GM21529 (cell line): ENCODE results near the gene FAM13A.

Experiments used
- ATAC-seq: cut with Tn5 transposase; IDR thresholded peaks from one replicate; pipeline ENCODE4 v1.9.1; 2021; ENCODE audit not compliant: unreplicated experiment

The FAM13A gene

GRCh38 chr4:88754796-88755195 lies 302.2 kb downstream of the FAM13A start:
- no peak for ATAC-seq

GRCh38 chr4:88753658-88754571 lies 303.1 kb downstream of the FAM13A start:
- no peak for ATAC-seq

GRCh38 chr4:88752754-88753153 lies 304.2 kb downstream of the FAM13A start:
- no peak for ATAC-seq

GRCh38 chr4:88752076-88752463 lies 304.9 kb downstream of the FAM13A start:
- no peak for ATAC-seq

DNA sequence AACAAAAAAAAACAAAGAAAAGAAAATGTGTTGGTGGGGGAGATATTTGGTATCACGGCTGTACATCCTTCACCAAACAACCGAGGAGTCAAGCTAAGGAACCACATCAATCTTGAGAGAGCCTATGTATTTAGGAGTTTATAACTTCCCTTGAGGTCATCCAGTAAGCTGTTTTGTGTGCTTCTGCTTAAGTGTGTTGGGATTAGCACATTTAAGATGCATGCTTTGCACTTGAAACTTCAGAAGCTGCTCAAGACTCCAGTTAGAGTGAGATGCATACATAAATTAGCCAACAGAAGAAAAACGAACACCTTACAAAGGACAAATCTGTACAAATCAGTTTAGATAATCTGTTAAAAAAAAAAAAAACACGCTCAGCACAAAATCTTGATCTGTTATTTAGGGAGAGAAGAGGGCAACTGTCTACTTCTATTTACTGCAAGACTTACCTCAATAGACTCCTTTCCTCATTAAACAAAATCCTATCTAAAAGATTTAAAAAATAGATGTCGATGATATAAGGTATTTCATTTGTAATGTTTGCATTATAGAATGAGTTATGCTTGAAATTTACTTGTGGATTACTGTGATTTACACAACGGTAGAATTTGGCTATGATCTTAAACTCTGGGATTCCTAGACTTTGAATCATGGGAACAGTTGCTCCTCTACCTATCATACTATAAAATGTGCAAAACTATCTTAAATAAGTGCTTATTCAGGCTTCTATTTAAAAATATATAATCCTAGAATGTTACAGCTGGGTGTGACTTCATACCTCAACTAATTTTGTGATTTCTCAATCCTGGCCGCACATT lies 305.5 kb downstream of the FAM13A start:
- ATAC-seq, result no peak

DNA sequence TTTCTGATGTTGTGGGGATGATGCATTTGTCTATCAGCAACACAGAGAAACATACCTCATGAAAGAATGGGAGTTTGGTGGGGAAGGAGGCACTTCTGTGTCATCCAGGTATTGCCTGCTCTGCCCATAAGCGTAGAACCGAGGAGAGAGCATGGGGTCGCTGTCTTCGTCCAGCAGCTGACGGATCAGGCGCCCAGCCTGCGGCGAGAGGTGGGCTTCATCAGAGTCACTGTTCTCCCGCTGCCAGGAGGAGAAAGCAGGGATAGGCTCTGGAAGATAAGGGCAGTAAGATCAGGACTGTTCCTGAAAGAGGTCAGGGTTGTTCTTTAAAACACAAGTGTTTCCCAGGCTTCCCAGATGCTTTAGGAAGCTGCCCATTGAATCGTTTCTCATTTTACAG lies 306.6 kb downstream of the FAM13A start:
- no peak for ATAC-seq

DNA sequence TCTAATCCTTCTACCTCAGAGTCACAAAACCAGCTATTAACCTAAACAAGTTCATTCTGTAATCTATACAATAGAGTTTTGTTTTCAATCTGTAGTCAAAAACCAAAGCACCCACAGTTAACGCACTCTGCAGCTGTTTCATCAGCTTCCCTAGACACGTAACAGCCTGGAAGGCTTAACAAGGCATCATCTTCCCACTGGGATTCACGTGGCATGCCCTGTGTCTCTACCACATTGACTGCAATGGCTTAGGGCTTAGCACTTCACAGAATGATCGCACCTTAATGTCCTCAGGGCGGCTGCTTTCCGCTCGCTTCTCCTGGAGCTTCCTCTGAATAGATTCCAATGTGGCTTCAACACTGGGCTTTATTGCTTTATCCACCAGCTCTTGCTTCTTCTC lies 309.6 kb downstream of the FAM13A start:
- no peak for ATAC-seq

DNA sequence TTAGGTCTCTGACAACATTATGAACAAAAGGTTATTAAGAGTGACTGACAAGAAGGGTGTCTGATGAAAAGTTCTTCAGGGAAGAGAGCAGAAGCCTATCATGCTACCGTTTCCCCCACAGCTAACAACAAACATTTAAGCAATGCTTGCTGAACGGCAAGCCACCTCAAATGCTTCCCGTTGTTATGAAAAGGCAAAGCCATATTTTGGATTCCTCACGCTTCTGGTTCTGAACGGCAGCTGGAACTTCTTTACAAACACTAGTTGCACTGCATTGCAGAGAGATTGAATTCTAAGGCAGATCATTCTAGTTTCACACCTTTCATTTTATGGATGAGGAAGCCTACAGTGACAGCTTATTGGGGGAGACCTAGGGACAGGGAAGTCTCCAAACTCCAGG lies 310.8 kb downstream of the FAM13A start:
- no peak for ATAC-seq

DNA sequence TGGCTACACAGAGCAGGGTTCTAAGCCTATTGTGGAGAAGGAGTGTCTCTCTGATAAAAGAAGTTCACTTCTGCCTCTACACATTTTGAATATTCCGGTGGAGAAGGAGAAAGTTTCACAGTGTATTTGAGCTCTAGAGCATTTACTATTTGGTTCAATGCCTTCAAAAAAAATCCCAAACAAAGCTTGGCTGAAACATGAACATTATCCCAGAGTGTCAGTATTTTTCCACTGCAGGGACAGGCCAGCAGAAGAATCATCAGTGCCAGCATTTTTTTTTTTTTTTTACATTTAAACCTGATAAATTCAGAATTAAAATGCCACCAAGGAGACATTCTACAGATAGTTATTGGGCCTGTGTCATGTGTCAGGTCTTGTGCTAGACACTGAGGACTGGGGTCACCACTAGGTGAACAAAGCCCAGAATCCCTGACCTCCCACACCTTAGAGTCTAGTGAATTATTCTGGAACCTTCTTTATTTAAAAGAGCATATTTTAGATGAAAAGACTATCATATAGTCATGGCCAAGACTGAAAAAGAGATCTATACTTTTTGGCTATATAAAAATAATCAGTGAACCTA lies 311.3 kb downstream of the FAM13A start:
- no peak for ATAC-seq

DNA sequence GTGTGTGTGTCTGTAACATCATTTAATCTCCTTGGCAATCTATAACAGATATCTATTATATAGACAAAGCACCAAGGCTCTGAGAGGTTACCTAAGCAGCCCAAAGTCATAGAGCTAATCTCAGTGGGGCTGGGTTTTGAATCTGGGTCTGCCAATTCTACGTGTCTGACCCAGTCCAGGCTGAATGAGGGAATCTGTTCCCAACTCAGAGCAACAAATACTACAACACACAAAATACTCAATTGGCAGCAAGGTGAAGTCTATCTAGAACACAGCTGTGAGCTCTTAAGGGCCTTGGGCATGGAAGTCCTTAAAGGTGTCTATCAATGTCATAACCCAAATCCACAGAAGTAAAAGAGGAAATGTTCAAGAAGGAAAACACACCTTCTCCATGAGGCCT lies 311.8 kb downstream of the FAM13A start:
- no peak for ATAC-seq

GRCh38 chr4:88744609-88745008 lies 312.4 kb downstream of the FAM13A start:
- ATAC-seq, result no peak

GRCh38 chr4:88743696-88744095 lies 313.3 kb downstream of the FAM13A start:
- ATAC-seq, result no peak

DNA sequence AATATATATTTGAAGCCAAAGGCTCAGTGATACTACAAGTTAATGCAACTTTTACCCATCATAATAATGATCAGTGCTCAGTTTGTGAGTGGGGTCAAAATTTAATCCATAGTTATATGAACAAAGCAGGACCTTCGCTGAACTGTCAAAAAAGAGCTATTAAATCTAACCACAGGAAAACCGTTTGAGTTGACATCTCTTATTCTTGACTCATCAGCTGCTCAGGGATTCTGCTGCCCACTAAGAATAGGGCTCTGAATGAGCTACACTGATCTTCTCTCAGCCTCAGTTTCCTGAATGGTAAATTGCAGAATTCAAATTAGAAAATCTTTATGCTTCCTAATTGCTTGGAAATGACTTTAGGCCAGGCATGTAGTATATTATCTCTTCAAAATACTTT lies 314.4 kb downstream of the FAM13A start:
- no peak for ATAC-seq

DNA sequence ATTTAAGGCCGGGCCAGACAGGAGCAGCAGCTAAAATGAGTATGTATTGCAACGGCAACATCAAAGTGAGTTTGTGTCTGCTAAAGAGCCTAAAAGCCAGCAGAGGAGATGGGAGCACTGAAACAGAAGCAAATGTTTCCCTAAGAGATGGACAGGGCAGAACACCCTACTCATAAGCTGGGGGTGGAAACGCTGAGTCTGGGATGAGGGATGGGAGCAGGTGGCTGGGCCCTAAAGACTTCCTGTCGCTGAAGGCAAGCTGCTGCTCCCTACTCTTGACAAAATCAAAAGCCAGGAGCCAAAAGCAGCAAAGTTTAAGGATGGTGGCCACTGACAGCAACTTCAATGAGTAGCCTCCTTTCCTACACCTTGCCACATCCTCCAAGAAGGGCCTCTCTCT lies 318.8 kb downstream of the FAM13A start:
- no peak for ATAC-seq

- peak; percentile 88 for ATAC-seq
Observed at GRCh38 chr4:88737307-88737941, 319.6 kb downstream of the FAM13A start.

DNA sequence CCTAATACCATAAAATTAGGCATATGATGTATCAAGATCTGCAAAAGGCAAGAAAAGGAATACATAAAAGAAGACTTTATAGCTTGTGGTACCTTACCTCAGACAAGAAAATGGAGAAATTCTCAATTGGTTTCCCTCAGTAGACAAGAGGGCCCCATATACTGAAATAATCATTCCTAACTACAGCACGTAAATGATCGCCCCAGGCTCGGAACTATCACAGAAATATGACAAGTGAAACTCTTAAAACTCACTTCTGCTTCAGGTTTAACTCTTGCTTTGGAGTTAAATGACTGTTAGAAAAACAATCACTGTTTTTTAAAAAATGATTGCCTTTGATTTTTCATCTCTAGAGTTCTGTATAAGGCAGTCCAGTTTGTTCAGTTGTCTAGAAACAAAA lies 320.7 kb downstream of the FAM13A start:
- no peak for ATAC-seq

DNA sequence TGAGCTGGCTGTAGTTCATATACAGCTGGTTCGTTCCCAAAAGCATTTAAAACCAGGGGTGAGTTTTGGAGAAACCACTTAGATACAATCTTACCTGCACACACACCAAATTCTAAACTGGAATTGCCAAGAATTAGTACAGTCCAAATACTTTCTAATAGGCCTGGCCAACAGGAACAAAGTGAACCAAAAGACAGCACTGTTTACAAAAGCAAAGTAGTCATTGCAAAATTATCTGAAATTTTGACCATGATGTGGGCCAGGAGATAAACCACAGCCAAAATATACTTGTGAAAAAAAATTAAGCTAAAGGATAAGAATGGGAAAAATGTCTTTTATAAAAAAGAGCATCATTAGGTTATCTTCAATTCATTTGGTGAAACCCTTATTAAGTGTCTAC lies 321.4 kb downstream of the FAM13A start:
- ATAC-seq, result no peak

GRCh38 chr4:88734403-88734949 lies 322.5 kb downstream of the FAM13A start:
- no peak for ATAC-seq

DNA sequence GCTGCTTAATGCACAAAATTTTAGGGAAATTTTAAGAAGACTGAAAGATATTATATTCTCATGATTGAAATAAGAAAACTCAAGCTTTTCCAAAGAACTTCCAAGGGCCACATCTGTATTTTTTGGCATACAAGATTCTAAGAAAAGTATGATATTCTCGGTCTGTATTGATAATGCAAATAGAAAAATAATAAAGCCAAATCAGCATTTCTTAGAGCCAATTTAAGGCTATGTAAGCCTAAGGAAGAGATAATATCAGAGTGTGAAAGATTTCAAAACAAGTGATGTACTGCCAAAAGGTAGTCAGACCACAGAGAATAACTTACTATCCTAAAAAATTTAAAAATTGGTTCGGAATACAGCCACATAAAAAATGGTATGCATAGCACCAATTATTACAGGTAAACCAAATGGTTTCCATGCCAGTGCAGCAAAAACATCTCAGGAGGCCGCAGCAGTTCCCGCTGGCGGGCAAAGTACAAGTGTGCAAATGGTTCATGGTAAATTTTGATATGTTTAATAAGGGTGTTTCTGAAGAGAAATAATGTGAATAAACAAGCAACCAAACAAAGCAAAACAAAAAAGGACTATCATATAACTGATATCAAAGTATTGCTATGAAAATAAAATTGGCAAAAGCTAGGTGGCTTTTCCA lies 324.1 kb downstream of the FAM13A start:
- ATAC-seq, result no peak

DNA sequence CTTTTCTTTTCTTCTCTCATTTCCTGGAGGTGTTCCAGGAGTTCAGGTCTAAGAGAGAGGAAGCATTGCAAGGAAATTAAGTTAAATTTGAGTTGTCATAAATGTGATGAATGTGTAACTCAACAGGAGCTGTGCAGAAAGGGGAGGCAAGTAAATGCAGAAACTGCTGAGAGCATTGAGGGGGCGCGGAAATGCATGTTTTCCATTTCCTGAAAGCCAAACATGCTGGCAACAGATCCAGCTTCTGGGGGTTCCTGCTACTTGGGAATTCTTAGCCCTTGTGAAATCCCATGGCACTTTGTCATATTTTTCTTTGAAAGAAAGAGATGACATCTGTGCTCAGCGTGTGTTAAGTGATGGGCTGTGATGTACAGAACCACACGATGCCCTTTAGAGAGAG lies 325.6 kb downstream of the FAM13A start:
- no peak for ATAC-seq

DNA sequence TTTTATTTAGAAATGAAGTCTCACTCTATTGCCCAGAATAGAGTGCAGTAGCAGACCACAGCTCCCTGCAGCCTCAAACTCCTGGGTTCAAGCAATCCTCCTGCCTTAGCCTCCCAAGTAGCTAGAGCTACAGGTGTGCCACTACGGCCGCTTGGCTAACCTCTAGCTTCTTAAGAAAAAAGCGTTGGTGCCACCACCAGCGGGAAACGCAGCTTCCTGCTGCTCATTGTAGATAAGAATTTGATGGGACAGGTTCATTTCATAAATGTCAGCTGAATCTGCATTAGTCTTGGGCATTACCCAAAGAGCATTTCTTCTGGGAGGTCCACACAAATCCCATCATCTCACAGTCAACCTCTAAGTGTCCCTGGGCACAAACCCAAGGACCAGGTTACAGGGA lies 326.2 kb downstream of the FAM13A start:
- ATAC-seq, result no peak
